Stomach smooth muscle (tissue), 2 donors: ENCODE results near the gene USP7.

Experiments
- H3K27ac ChIP-seq: one replicate; pipeline ENCODE4 v1.7.0; 2013; ENCODE audit warnings: mild to moderate bottlenecking, low read length, inconsistent platforms
- H3K27me3 ChIP-seq, 2 donors: one replicate each; pipeline ENCODE4 v1.7.0; 2013; ENCODE audit warnings: low read length in 2 of 2; ENCODE audit not compliant: insufficient read depth in 2 of 2, control insufficient read depth in 1 of 2
- H3K36me3 ChIP-seq, 2 donors: one replicate each; pipeline ENCODE4 v1.7.0; 2013; ENCODE audit warnings: low read length in 2 of 2; ENCODE audit not compliant: control insufficient read depth in 2 of 2, insufficient read depth in 2 of 2
- H3K4me1 ChIP-seq: one replicate; pipeline ENCODE4 v1.7.0; 2013; ENCODE audit warnings: low read length; ENCODE audit not compliant: control insufficient read depth, insufficient read depth
- H3K4me3 ChIP-seq, 2 donors: one replicate each; pipeline ENCODE4 v1.7.0; 2013; ENCODE audit warnings: low read length in 2 of 2
- H3K9ac ChIP-seq, 2 donors: one replicate each; pipeline ENCODE4 v1.7.0; 2013; ENCODE audit warnings: low read length in 2 of 2, mild to moderate bottlenecking in 1 of 2
- H3K9me3 ChIP-seq, 2 donors: one replicate each; pipeline ENCODE4 v1.7.0; 2013; ENCODE audit warnings: low read length in 2 of 2; ENCODE audit not compliant: control insufficient read depth in 2 of 2
- donor health status: healthy.
- donor health status: Pancreatic carcinoma.

The USP7 gene

DNA sequence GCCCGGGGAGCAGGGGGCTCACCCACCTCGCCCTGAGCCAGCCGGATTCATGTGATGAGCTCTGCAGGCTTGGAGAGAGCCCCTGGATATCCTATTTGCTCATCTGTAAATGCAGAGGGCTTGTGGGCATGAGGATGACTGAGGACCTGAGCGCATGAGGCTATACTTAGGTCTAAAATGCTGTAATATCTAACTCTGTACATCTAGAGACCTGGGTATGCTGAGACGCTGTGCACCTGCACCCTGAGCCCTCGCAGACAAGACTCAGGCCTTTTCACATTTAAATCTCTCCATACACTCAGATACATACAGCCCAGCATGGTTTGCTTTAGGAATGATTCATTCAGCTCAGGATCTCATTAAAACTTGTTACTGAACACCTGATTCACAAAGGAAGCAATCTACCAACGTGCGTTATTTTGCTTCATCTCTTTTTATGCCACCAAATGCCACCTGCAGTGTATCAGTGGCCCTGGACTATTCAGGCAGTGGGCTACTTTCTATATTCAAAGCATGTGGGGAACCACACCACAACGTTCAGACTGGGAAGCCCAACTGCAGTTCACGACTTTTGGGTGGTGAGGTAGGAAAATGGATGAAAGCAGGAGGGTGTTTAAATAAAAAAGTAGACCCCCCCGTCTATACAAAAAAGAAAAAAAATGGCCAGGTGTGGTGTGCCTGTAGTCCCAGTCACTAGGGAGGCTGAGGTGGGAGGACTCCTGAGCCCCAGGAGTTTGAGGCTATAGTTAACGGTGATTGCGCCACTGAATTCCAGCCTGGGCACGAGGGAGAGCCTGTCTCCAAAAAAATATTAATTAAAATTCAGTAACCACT, 12.0 kb downstream of the USP7 start:
- Histone ChIP-seq H3K9ac (no peak overlapping the region), H3K4me1 (peaks cover 69% of the 10 kb centered on the region), H3K27me3 (no peaks in the 10 kb centered on the region), H3K4me3 (no peak overlapping the region), H3K36me3 (no peaks in the 10 kb centered on the region), H3K9me3 (no peaks in the 10 kb centered on the region), H3K27ac (no peak overlapping the region)

DNA sequence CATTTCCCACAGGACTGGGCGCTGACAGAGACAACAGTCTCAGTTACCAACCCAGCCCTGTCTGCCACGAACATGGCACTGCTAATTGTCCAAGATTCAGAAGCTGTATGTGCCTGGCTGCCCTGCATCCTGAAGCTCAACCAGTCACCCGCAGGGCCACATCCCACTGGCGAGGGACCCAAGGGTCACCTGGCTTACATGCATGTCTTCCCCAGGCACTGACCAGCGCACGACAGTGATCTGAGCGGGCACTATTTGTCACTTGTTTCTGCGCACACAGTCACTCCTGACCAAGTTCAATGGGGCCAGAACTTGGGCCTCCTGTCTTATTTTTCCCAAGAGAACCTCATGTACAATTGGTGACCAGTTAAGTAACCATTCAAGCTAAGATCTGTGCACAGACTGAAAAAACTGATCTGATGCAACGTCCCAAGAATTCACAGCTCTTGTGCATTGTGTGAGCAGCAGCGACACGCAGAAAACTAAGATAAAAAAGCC, 13.1 kb downstream of the USP7 start:
- Histone ChIP-seq H3K9ac (no peak overlapping the region), H3K4me3 (peak overlapping the region in 1 of 2 donors; percentile 22), H3K27me3 (no peaks in the 10 kb centered on the region), H3K4me1 (peaks cover 61% of the 10 kb centered on the region), H3K36me3 (no peaks in the 10 kb centered on the region), H3K27ac (no peak overlapping the region), H3K9me3 (no peaks in the 10 kb centered on the region)

GRCh38 chr16:8949536-8950418, 13.9 kb downstream of the USP7 start:
- no peak overlapping the region for H3K27ac ChIP-seq
- no peaks in the 10 kb centered on the region for H3K36me3 ChIP-seq
- H3K27me3 ChIP-seq: no peaks in the 10 kb centered on the region
- no peak overlapping the region for H3K4me3 ChIP-seq
- H3K9me3 ChIP-seq: no peaks in the 10 kb centered on the region
- peaks cover 60% of the 10 kb centered on the region for H3K4me1 ChIP-seq
- H3K9ac ChIP-seq: no peak overlapping the region

- Histone ChIP-seq H3K4me1 (peaks cover 59% of the 10 kb centered on the region), H3K9ac (no peak overlapping the region), H3K36me3 (no peaks in the 10 kb centered on the region), H3K27me3 (no peaks in the 10 kb centered on the region), H3K9me3 (no peaks in the 10 kb centered on the region), H3K27ac (no peak overlapping the region), H3K4me3 (no peak overlapping the region)
These were observed 14.9 kb downstream of the USP7 start for GRCh38 chr16:8948831-8949230.

- peaks cover 60% of the 10 kb centered on the region for H3K4me1 ChIP-seq
These were observed 15.6 kb downstream of the USP7 start for GRCh38 chr16:8948069-8948593.

DNA sequence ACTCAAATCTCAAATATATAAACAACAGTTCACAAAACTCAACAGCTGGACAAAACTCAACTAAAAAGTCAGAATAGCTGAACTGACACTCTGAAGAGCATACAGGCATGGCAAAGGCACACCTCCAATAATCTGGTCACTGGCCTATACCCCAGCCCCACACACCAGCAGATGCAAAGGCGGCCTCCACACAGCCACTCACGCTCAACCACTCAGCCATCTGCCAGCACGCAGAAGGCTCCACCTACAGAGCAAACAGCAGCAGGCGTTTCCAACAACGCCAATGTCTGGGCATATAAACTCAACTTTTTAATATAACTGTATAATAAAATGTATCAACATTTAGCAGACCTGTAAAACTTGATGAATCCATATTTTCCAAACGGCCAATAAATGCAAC, 17.2 kb downstream of the USP7 start:
- peaks cover 57% of the 10 kb centered on the region for H3K4me1 ChIP-seq
- H3K9ac ChIP-seq: no peak overlapping the region
- H3K36me3 ChIP-seq: no peaks in the 10 kb centered on the region
- no peaks in the 10 kb centered on the region for H3K9me3 ChIP-seq
- no peaks in the 10 kb centered on the region for H3K27me3 ChIP-seq
- H3K4me3 ChIP-seq: no peak overlapping the region
- H3K27ac ChIP-seq: no peak overlapping the region

More at GRCh38 chr16:8948069-8948593, 15.6 kb downstream of the USP7 start:
- no peaks in the 10 kb centered on the region for H3K36me3 ChIP-seq
- H3K9ac ChIP-seq: no peak overlapping the region
- H3K27ac ChIP-seq: no peak overlapping the region
- no peaks in the 10 kb centered on the region for H3K27me3 ChIP-seq
- no peak overlapping the region for H3K4me3 ChIP-seq
- no peaks in the 10 kb centered on the region for H3K9me3 ChIP-seq

GRCh38 chr16:8945626-8946296, 17.9 kb downstream of the USP7 start:
- Histone ChIP-seq H3K4me3 (no peak overlapping the region), H3K4me1 (peaks cover 51% of the 10 kb centered on the region), H3K27ac (no peak overlapping the region), H3K9ac (no peak overlapping the region), H3K36me3 (no peaks in the 10 kb centered on the region), H3K27me3 (no peaks in the 10 kb centered on the region), H3K9me3 (no peaks in the 10 kb centered on the region)

GRCh38 chr16:8943966-8944759, 19.5 kb downstream of the USP7 start:
- Histone ChIP-seq H3K4me1 (peaks cover 37% of the 10 kb centered on the region), H3K9ac (no peak overlapping the region), H3K36me3 (no peaks in the 10 kb centered on the region)

GRCh38 chr16:8943001-8943763, 20.5 kb downstream of the USP7 start:
- H3K36me3 ChIP-seq: no peaks in the 10 kb centered on the region
- H3K9me3 ChIP-seq: no peaks in the 10 kb centered on the region
- H3K9ac ChIP-seq: no peak overlapping the region
- H3K27ac ChIP-seq: no peak overlapping the region
- no peaks in the 10 kb centered on the region for H3K27me3 ChIP-seq
- peaks cover 40% of the 10 kb centered on the region for H3K4me1 ChIP-seq
- H3K4me3 ChIP-seq: no peak overlapping the region

More at GRCh38 chr16:8943966-8944759, 19.5 kb downstream of the USP7 start:
- Histone ChIP-seq H3K27me3 (no peaks in the 10 kb centered on the region), H3K9me3 (no peaks in the 10 kb centered on the region), H3K27ac (no peak overlapping the region), H3K4me3 (no peak overlapping the region)
